GM19240 (cell line): ENCODE measurements around the gene LZTS3.
"Not testable (repeated sequence)": the region's sequence is repeated elsewhere in the genome, so short reads cannot be mapped to it uniquely, and the experiment has no call there.

ENCODE experiments used
- DNase-seq: peaks from one replicate; pipeline ENCODE4 v3.0.0; 2011; ENCODE audit warnings: low spot score; ENCODE audit not compliant: insufficient read length

The LZTS3 gene

DNA sequence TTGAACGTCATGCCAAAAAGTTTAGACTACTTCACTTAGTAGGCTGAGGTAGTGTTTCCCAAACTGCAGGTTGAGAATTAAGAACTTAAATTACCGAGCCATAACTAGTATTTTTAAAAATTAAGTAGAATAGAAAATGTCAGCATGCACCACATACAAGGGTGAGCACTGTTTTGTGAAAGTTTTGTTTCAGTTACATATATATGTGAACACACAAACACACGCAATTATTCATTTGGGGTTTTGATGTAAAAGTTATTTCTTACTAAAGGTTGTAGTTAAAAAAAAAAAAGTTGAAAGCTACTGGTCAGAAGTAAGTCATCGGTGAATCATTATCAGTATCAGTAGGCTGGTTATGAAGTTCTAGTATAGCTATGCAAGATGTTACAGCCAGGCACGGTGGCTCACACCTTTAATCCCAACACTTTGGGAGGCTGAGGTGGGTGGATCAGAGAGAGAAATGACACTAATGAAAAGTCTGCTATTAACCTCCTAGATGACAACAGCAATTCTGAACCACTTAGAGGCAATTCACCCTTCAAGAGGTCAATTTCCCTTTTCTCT is 37.8 kb downstream of the LZTS3 start:
- no peak for DNase-seq

DNA sequence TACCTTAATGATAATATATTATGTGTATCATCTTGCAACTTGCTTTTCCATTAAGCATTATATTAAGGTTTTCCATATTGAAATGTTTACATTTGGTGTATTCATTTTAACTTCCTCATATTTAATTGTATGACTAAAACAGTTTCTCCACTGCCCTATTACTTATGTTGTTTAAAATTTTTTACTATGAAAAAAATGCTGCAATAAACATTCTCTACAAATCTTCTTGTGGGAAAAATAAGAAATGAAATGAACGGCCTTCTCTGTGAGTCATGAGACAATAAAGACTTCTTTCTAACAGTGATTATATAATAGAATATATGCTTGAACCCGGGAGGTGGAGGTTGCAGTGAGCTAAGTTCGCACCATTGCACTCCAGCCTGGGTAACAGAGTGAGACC is 39.2 kb downstream of the LZTS3 start:
- DNase-seq, result no peak

DNA sequence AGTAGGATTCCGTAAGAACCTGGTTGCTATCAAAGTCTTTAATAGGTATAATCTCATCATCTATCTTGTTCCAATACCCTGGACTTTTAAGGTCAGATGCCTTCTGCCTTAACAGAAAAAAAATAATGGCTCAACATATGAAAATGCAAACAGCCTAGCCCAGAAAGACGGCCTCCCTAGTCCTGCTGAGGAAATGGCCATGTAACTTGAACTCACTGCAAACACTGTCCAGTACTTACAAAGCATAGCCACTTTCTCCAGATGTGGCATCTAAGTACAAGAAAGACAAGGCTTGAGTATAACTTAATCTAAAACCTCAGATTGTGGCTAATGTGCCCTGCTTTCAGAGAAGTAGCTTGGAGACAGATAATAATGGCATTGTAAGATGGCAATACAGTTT is 40.2 kb downstream of the LZTS3 start:
- DNase-seq, result no peak

DNA sequence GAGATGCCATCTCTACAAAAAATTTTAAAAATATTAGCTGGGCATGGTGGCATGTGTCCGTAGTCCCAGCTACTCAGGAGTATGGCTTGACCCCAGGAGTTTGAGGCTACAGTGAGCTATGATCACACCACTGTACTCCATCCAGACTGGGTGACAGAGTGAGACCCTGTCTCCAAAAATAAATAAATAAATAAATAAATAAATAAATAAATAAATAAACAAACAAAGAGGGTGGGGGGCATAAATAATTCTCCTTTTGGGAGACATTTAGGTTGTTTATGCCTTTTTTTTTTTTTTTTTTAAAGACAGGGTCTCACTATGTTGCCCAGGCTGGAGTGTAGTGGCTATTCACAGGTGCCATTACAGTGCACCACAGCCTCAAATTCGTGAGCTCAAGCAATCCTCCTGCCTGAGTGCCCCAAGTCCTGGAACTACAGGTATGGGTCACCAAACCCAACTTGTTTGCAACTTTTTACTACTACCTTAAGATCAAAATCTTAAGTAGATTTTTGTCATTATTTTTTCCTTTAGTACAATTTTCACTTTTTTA is 43.2 kb downstream of the LZTS3 start:
- DNase-seq, result no peak

DNA sequence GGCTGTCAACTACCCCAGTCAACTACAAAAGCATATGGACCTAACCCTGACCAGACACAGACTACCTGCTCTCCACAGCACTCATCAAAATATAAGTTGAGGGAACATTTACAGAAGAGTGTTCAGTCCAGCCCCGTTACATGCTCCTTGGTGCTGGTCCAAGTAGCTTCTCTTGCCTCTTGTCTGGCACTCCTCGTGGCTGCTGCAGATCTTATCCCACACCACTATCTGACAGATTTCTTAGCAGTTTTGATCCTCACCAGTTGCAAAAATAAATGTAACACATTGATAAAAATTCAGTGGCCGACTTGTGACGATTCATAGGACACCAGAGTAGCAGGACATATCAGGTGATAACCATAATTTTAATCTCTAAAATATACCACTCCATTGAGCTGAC is 44.3 kb downstream of the LZTS3 start:
- DNase-seq, result no peak

DNA sequence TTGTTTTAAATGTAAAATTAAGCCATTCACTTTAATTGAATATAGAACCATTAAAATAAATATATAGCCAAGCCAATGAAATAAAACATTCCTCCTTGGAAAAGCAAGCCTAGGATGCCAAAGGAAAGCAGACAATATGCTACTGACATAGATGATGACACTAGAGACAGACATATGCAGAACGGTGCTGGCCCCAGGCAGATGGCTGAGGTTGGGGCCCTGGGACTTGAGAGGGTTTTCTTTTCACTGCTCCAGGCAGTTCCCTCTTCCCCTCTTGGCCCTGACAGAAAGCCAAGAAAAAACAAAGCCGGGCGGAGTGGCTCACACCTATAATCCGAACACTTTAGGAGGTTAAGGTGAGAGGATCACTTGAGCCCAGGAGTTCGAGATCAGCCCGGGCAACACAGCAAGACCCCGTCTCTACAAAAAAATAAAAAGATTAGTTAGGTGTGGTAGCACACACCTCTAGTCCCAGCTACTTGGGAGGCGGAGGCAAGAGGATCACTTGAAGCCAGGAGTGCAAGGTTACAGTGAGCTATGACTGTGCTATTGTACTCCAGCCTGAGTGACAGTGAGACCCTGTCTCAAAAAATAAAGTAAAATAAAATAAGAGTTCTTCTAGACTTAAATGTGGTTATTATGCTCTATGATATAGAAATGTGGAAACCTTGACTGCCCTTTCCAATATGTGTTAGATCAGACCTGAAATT is 44.9 kb downstream of the LZTS3 start:
- no peak for DNase-seq

DNA sequence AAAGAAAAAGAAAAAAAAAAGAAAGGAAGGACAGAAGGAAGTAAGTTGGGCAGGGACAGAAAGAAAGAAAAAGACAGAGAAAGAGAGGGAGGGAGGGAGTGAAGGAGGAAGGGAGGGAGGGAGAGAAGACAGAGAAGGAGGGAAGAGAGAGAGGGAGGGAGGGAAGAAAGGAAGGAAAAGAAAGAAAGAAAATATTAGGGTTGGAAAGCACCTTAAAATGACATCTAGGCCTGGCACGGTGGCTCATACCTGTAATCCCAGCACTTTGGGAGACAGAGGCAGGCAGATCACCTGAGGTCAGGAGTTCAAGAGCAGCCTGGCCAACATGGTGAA is 46.9 kb downstream of the LZTS3 start:
- no peak for DNase-seq

DNA sequence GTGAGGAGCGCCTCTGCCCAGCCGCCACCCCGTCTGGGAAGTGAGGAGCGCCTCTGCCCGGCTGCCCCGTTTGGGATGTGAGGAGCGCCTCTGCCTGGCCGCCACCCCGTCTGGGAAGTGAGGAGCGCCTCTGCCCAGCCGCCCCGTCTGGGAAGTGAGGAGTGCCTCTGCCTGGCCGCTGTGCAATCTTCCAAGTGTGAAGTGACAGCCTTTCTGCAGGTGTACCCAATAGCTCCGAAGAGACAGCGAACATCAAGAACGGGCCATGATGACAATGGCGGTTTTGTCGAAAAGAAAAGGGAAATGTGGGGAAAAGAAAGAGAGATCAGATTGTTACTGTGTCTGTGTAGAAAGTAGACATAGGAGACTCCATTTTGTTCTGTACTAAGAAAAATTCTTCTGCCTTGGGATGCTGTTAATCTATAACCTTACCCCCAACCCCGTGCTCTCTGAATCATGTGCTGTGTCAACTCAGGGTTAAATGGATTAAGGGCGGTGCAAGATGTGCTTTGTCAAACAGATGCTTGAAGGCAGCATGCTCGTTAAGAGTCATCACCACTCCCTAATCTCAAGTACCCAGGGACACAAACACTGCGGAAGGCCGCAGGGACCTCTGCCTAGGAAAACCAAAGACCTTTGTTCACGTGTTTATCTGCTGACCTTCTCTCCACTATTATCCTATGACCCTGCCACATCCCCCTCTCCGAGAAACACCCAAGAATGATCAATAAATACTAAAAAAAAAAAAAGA is 47.4 kb downstream of the LZTS3 start:
- not testable (repeated sequence) for DNase-seq

DNA sequence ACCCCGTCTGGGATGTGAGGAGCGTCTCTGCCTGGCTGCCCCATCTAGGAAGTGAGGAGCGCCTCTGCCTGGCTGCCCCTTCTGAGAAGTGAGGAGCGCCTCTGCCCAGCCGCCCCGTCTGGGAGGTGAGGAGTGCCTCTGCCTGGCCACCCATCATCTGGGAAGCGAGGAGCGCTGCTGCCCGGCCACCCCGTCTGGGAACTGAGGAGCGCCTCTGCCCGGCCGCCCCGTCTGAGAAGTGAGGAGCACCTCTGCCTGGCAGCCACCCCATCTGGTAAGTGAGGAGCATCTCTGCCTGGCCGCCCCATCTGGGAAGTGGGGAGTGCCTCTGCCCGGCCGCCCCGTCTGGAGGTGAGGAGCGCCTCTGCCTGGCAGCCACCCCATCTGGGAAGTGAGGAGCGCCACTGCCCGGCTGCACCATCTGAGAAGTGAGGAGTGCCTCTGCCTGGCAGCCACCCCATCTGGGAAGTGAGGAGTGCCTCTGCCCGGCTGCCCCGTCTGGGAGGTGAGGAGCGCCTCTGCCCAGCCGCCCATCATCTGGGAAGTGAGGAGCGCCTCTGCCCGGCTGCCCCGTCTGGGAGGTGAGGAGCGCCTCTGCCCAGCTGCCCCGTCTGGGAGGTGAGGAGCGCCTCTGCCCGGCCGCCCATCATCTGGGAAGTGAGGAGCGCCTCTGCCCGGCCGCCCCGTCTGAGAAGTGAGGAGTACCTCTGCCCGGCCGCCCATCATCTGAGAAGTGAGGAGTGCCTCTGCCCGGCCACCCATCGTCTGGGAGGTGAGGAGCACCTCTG is 48.4 kb downstream of the LZTS3 start:
- not testable (repeated sequence) for DNase-seq

DNA sequence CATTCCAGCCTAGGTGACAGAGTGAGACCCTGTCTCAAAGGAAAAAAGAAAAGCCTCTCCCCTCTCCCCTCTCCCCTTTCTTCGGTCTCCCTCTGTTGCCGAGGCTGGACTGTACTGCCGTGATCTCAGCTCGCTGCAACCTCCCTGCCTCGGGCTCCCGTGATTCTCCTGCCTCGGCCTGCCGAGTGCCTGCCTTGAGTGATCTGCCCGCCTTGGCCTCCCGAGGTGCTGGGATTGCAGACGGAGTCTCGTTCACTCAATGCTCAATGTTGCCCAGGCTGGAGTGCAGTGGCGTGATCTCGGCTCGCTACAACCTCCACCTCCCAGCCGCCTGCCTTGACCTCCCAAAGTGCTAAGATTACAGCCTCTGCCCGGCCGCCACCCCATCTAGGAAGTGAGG is 49.2 kb downstream of the LZTS3 start:
- not testable (repeated sequence) for DNase-seq

DNA sequence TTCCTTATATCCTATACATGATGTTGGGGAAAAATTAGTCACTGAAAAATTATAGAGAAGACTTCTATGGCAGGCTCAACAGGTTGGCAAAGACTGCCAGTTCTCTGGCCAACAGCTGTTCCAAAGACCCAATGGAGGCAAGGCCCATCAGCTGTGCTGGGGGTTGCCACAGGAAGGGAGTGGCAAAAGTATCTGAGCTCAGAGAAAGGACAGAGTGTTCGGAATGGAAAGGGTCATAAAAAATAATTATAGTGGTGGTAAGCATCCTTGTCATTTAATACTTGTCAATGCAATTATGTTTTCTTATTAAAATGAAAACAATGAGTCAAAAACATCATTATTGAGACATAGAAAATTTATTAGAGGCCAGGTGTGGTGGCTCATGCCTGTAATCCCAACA is 49.8 kb downstream of the LZTS3 start:
- DNase-seq, result no peak

DNA sequence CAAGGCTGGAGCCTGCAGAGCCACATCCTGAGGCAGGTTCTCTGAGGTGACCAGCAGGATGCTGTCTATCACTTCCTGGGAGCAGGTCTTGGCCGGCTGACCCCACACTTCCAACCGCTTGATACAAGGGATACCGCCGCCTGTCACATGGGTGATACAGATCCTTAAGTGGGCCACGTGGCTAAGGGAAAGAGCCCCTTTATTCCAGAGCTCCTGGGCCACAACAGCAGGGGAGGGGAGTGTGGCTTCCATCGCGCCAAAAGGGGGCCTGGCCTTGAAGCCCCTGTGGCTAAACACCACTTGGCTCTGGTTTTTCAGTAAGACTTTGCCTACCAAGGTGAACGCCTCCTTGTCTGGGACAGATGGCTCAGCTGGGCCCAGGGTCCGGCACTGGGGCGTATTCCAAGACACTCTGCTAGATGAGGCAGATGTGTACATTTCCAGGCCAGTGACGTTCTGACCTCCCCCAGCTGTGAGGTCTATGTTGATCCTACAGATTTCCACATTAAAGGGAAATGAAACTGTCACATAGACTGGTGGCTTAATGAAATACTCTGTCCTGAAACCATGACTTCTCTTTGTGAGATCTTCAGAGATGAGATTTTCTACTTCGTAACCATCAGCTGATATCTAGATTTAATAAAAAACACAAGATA is 51.3 kb downstream of the LZTS3 start:
- DNase-seq, result no peak

DNA sequence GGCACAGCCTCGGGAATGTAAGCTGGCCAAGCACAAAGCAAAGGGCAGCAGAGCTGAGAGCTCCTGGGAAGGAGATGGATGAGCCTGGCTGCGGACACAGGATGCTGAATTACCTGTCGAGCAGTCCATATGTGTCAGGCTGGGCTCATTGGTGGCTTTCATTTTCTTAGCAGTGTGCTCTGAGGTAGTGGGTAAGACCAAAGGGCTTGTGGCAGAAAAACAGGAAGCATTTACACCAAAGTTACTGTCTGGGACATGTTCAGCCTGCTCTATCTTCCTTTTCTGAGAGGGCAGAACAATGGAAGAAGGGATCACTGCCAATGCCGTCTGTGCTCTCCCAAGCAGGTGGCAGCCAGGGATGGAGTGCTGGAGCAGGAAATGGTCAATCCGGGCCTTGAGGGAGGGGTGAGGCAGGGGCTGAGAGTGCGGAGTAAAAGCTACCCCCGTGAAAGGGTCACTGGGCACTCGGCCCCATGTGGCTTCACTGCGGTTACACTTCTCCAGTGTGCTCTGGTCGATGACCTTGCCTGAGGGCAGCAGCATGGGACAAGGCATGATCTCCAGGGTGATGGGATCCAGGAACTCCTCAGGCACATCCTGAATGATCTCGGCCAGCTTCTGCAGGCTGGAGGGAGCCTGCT is 52.0 kb downstream of the LZTS3 start:
- DNase-seq, result no peak

DNA sequence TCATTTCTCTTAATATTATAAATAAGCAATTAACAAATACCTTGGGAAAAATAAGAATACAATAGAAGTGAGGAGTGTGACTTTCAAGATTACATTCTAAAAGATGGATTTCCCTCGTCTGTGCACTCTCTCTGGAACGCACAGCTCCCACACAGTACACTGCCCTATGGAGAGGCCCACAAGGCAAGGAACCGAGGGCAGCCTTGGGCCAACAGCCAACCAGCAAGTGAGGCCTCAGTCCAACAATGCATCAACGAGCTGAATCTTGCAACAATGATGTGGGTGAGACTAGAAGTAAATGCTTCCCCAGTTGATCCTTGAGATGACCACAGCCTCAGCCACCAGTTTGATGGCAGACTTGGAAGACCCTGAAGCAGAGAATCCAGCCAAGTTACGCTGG is 54.3 kb downstream of the LZTS3 start:
- no peak for DNase-seq

DNA sequence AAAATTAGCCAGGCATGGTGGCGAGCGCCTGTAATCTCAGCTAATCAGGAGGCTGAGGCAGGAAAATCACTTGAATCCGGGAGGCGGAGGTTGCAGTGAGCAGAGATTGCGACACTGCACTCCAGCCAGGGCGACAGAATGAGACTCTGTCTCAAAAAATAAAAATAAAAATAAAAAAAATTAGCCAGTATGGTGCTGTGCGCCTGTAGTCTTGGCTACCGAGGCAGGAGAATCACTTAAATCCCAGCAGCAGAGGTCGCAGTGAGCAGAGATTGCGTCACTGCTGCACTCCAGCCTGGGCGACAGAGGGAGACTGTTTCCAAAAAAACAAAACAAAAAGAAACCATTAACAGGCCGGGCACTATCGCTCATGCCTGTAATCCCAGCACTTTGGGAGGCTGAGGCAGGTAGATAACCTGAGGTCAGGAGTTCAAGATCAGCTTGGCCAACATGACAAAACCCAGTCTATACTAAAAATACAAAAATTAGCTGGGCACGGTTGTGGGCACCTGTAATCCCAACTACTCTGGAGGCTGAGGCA is 55.4 kb downstream of the LZTS3 start:
- DNase-seq, result not testable (repeated sequence)

DNA sequence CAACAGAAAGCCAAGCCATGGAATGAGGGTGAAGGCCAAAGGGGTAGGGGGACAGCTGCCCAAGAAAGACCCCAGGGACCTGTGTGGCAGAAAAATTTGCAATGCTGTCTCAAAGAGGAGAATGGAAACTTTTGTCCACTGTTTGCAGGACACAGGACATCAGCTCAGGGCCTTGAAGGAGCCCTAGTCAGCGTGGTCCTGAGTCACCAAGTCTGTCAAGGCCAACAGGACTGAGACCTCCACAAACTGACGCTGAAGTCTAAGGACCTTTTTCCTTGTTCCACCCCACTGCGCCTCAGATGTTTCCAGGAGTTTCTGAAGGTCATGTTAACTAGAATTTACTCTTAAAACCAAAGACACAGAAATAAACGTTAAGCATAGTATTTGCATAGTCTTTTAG is 57.0 kb downstream of the LZTS3 start:
- no peak for DNase-seq

DNA sequence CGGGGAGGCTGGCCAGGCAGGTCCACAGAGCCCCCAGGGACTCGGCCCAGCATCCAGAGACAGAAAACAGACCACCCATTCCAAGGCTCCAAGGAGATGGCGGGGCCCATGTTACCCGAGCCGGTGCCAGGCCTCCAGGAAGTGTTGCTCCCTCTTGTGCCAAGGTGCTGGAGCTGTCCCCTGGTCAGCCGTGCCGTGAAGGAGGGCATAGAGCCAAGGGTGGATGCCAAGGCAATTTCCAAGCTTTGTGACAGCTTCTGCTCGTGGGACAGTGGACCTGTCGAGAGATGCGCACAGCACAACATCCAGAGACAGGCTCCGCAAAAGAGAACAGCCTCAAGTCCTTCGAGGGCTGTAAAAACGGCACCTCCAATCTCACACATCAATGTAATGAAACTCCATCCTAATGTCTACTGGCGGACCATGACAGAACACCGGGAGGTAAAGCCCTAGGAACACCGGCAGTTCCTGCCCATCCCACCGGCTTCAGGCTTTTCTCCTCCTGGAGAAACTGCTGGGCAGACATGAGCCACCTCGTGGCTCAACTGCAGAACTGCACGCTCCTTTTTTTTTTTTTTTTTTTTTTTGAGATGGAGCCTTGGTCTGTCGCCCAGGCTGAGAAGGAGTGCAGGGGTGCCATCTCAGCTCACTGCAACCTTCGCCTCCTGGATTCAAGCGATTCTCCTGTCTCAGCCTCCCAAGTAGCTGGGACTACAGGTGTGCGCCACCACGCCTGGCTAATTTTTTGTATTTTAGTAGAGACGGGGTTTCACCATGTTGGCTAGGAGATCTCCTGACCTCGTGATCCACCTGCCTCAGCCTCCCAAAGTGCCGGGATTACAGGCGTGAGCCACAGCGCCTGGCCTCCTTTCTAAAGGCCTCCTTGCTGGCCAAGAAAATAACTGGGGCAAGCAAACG is 57.9 kb downstream of the LZTS3 start:
- DNase-seq, result peak; percentile 77
